Activated T-cell treated with anti-CD3 and anti-CD28 coated beads for 24 hours (primary cell): ENCODE measurements around the gene KIAA0513.
A peak's percentile ranks its signal among the peaks of the same experiment; 100 is the strongest.
"Not testable (repeated sequence)": the region's sequence is repeated elsewhere in the genome, so short reads cannot be mapped to it uniquely, and the experiment has no call there.

ENCODE experiments used
- DNase-seq: peaks from one replicate; pipeline ENCODE4 v3.0.0-alpha.2; 2020; ENCODE audit warnings: low read depth

KIAA0513 gene

GRCh38 chr16:85114909-85115567 lies 87.4 kb downstream of the KIAA0513 start:
- DNase-seq, result peak; percentile 78

- no peak for DNase-seq
Measured at GRCh38 chr16:85117418-85117817, 89.8 kb downstream of the KIAA0513 start.

DNA sequence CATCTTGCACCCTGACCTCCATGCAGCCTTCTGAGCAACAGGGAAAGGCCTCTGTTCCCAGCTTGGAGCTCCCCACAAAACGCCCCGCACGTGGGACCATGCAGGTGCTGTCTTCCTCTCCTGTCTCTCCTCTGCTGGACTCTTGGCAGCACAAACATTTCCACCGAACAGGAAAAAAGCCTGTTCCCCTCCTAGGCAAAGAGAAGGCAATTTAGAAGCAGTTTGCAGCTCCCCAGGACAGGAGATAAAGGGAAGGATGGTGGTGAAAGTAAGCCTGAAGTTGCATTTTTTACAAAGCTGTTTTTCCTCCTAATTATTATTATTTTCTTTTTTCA lies 92.4 kb downstream of the KIAA0513 start:
- no peak for DNase-seq

GRCh38 chr16:85123441-85123840 lies 95.8 kb downstream of the KIAA0513 start:
- not testable (repeated sequence) for DNase-seq

DNA sequence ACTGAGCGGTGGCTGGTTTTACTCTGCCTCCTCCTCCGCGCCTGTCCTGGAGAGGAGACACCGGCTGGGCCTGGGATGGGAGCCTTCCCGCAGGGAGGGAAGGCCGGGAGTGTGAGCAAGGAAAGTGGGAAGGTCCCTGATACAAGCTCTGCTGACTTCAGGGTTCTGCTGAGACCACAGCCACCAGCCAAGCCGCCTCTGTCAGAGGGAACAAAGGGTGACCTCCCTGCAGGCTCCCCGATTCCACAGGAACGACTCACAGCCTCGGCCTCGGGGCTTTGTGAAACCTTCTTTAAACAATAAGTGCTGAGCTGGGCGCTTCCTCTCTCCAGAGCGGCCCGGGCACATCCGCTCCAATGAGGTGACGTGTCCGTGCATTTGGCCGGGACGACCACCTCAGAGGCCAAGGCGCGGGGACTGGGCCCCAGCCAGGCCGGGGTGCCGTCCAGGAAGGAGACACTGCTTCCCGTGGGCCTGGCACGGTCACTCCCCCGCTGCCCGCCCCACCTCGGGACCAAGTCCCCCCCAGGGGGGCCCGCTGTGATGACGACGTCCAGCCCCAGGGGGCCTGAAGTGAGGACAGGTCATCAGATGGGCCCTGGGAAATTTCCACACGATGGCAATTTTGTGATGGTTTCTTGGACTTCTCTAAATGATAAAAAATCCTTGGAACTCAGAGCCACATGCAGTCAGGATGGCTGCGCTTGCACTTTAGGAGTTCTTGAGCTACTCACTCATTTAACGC lies 96.5 kb downstream of the KIAA0513 start:
- no peak for DNase-seq

DNA sequence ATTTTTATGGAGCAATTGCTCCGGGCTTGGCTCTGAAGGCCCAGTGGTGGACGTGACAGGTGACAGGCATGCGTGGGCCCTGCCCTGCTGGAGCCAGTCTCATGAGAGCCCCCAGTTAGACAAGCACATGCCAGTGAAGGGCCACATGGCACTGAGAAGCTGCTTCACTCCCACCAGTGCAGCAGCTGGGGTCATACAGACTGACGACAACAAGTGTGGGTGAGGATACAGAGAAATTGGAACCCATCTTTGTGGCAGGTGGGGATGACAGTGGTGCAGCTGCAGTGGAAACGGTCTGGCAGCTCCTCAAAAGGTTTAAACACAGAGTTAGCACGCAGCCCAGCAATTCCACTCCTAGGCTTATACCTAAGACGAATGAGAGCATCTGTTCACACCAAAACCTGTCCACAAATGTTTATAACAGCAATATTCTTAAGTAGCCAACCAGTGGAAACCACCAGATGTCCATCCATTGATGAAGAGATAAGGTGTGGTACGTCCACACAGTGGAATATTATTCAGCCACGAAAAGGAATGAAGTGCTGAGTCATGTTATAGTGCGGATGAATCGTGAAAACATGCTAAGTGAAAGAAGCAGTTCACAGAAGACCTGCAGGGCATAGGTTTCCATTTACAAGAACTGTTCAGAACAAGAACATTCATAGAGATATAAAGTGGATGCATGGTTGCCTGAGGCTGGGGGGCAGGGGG lies 97.2 kb downstream of the KIAA0513 start:
- no peak for DNase-seq

DNA sequence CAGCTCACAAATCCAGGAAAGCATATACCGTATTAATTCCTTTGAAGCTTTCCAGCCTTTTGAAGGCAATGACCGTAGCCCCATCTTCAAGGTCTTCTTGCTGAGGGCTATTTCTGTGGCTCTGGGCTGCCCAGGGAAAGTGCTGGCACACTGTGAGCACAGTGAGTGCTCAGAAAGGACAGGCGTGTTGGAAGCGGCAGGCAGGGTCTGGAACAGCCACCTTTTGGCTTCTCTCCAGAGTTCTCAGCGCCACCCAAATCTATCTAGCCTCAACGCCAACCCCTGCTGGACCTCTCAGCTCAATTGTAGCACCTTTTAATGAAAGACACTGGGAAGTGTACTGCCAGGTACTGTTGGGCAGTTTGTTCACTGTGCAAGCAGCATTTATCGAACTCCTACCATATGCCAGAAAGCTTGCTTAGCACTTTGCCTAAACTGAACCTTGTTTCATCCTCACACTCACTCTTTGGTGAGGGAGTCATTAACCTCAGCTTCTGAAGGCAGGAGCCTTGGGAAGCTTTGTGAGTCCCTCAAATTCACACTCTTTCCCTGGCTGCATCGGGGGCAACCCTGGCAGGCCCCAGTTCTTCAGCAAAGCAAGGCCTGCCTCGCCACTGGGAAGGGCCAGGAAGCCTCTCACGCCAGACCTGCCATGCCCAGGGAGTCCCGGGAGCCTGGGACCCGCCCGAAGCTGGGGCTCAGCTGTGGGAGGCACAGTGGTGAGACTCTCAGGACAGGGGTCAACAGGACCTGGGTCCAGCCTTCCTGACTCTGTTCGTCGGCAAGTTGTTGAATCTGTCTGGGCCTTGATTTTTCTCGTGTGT lies 98.2 kb downstream of the KIAA0513 start:
- DNase-seq, result no peak

- no peak for DNase-seq
Measured at GRCh38 chr16:85126394-85126704, 98.8 kb downstream of the KIAA0513 start.

DNA sequence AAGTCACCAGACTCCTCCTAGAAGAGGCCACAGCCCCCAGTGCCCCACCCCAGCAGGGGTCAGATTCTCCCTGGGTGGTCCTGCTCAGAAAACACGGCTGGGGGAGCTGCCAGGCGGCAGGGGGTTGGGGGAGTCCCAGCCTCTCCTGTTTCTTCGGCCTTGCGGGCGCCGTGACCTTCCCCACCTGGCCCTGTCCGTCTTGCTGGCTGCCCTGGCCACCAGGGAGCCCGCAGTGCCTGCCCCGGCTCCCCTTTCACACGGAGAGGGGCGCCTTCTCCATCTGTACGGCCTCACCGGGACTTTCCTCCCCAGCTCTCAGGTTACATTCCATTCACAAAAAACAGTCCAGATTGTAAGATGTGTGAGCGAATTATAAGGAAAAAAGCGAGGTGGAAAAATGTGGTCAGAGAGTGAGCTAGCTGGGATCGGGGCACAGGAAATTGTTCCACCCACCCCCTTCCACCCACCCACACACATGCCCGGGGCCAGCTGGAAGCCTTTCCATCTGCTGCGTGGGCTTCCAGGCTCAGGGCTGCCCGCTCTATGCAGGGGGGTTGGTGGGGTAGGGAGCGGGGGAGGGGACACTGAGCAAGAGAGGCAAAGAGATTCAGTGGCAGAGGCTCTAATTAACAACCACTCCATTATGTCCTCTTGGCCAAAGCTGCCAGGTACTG lies 99.2 kb downstream of the KIAA0513 start:
- DNase-seq, result no peak

GRCh38 chr16:85127379-85127723 lies 99.8 kb downstream of the KIAA0513 start:
- no peak for DNase-seq

DNA sequence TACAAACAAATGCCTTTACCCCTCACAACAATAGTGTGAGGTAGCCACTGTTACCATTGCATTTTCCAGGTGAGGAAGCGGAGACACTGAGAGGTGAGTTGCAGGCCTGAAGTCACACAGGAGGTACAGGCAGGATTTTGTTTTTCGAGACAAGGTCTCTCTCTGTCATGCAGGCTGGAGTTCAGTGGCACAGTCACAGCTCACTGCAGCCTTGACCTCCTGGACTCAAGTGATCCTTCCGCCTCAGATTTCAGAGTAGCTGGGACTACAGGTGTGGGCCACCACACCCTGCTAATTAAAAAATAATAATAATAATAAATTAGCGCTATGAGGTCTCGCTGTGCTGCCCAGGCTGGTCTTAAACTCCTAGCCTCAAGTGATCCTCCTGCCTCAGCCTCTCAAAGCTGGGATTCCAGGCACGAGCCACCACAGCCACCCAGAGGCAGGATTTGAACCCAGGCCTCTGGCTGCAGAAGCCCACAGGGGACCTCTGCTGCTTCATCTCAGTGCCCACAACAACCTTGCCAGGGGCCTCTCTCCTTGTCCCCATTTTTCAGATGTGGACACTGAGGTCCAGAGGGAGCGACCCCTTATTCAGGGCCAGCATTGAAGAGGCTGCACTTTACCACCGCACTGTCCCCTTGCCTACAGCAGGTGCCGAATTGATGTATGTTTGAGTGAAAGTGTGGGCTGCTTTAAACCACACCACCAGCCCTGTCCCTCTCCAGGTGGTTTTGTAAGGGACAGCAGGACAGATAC lies 100.7 kb downstream of the KIAA0513 start:
- DNase-seq, result no peak

- no peak for DNase-seq
Measured at GRCh38 chr16:85129876-85130704, 102.5 kb downstream of the KIAA0513 start.

DNA sequence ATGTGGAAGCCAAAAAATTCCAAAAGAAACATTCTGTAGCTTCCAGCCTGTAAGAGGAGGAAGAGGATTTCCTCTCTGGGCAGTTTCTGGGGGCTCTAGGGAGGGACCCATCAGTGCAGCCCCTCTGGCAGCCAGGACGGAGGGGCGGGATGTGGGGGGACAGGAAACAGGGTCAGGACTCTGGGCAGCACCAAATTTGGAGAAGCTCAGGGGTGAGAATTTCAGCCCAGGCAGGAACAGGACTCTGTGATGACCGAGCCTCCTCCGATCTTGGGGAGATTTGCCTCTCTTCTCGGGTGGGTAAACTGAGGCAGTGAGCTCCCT lies 103.1 kb downstream of the KIAA0513 start:
- no peak for DNase-seq

DNA sequence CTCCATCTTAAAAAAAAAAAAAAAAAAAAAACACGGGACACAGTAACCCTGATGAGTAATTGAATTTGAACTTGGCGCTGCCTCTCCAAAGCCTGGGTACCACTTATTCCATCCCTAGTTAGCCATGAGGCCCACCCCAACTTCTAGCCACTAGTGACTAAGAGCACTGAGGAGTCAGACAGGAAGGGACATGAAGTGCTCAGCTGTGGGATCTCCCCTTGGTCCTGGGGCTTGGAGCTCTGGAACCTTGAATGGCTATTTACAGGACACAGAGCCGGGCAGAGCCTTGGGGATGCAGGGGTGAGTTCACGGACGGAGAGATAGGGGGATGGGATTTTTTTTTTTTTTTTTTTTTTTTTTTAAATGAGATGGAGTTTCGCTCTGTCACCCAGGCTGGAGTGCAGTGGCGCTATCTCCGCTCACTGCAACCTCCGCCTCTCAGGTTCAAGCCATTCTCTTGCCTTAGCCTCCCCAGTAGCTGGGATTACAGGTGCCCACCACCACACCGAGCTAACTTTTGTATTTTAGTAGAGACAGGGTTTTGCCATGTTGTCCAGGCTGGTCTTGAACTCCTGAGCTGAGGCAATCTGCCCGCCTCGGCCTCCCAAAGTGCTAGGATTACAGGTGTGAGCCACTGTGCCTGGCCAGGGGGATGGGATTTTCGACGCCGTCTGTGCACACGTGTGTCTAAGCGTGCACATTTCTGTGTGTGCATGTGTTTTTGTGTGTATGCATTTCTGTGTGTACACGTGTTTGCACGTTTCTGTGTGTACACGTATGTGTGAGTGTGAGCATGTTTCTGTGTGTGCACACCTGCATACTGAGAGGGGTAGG lies 105.1 kb downstream of the KIAA0513 start:
- no peak for DNase-seq

DNA sequence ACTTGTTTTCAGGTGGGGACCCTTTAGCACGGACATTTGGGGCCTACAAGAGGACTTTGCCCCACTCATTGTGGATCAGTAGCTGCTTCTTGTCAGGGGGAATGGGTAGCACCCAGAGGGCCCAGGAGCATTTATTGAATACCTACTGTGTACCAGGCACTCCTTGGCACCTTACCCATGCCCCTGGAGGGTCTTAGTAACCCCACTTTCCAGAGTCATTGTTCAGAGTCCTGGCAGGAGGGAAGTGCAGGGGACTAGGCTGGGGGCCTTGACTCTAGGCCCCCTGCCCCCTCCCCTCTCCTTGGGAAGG lies 105.7 kb downstream of the KIAA0513 start:
- DNase-seq, result no peak

DNA sequence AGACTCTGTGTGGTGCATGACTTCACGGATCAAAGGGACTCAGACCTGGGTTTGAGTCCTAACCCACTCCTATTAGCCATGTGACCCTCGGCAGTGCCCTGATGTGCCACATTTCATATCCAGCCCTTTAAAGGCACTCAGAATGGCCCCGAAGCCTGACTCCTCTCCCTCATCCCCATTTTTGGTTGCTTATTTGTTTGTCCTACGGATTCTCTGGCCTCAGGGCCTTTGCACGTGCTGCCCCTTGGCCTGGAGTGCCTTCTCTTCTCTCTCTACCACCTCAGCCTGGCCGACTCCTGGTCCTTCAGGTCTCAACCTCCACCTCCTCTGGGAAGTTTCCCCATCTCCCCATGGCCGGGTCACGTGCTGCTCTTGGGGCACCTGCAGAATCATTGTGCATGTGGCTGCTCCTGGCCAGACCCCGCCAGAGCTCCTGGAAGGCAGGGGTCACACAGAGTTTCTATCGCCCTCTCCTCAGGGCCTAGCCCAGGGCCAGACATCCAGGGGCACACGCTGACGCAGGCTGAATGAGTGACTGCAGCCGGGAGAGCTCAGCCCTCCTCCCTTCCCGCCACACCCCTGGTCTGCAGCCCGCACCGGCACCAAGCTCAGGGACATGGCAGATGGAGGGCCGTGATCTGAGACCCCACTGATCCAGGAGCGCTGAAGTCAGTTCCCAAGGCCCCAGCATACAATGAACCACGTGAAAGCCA lies 106.6 kb downstream of the KIAA0513 start:
- no peak for DNase-seq

GRCh38 chr16:85134789-85135142 lies 107.2 kb downstream of the KIAA0513 start:
- no peak for DNase-seq

DNA sequence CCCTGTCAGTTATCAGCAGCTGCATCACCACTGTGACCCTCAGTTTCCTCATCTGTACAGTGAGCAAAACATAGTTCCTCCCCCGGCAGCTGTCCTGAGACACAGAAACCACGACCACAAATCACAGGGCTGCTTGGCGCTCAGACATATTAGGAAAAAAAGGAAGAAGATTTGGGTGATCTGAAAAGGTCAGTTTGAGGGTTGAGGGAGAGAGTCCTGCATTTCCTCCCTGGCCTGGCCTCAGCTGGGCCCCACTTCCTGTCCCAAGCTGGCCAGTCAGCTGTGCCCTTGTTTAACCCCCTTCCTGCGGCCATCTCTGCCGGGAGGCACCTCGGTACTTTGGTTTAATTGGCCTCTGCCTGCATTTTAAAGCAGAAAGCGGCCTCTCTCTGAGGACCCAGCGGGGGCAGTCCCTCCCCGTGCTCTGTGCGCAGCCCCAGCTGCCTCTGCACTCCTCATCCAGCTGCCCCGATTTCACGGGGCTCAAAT lies 108.7 kb downstream of the KIAA0513 start:
- no peak for DNase-seq

GRCh38 chr16:85136702-85137322 lies 109.2 kb downstream of the KIAA0513 start:
- no peak for DNase-seq
